Hepatocyte (in vitro differentiated cells): Measurements from ENCODE around the gene CEP152. TPM values are rescaled to one million over a fixed set of nuclear protein-coding genes. Genes with fewer than 3 reads are reported as not detected.

ENCODE experiments used
- DNase-seq: peaks from one replicate; pipeline ENCODE4 v3.0.0-alpha.2; 2016; ENCODE audit warnings: low spot score
- H2AFZ ChIP-seq: fragments of 200-600 bp; sonication (generic); 2 replicates; pipeline ENCODE4 v1.6.0; 2016; ENCODE audit warnings: antibody characterized with exemption, mild to moderate bottlenecking
- H3K27ac ChIP-seq: fragments of 200-600 bp; sonication (generic); 2 replicates; pipeline ENCODE4 v1.5.1; 2016; ENCODE audit warnings: mild to moderate bottlenecking
- H3K27me3 ChIP-seq: fragments of 200-600 bp; sonication (generic); 2 replicates; pipeline ENCODE4 v1.6.1; 2016
- H3K36me3 ChIP-seq: fragments of 200-600 bp; sonication (generic); replicated peaks from 2 replicates; pipeline ENCODE4 v1.5.1; 2016; ENCODE audit warnings: low read depth; ENCODE audit not compliant: insufficient read depth
- H3K4me1 ChIP-seq: fragments of 200-600 bp; sonication (generic); 2 replicates; pipeline ENCODE4 v1.5.1; 2016; ENCODE audit warnings: mild to moderate bottlenecking, moderate library complexity; ENCODE audit not compliant: insufficient read depth
- H3K4me2 ChIP-seq: fragments of 200-600 bp; sonication (generic); 2 replicates; pipeline ENCODE4 v1.6.0; 2016
- H3K4me3 ChIP-seq: fragments of 200-600 bp; sonication (generic); 2 replicates; pipeline ENCODE4 v1.5.1; 2016; ENCODE audit warnings: mild to moderate bottlenecking
- H3K79me2 ChIP-seq: fragments of 200-600 bp; sonication (generic); 2 replicates; pipeline ENCODE4 v1.6.0; 2017; ENCODE audit warnings: mild to moderate bottlenecking
- H3K9me2 ChIP-seq: fragments of 200-600 bp; sonication (generic); replicated peaks from 2 replicates; pipeline ENCODE4 v1.6.0; 2017; ENCODE audit warnings: mild to moderate bottlenecking; ENCODE audit not compliant: insufficient read depth
- H3K9me3 ChIP-seq: fragments of 200-600 bp; sonication (generic); 2 replicates; pipeline ENCODE4 v1.5.1; 2016; ENCODE audit warnings: low read depth, mild to moderate bottlenecking
- H4K20me1 ChIP-seq: fragments of 200-600 bp; sonication (generic); 2 replicates; pipeline ENCODE4 v1.6.0; 2016; ENCODE audit warnings: mild to moderate bottlenecking; ENCODE audit not compliant: insufficient read depth, poor library complexity, severe bottlenecking
- CTCF ChIP-seq: fragments of 200-600 bp; sonication (generic); IDR thresholded peaks from 2 replicates; pipeline ENCODE4 v1.5.1; 2016; ENCODE audit warnings: antibody characterized with exemption, mild to moderate bottlenecking; ENCODE audit not compliant: poor library complexity
- EZH2 ChIP-seq: fragments of 200-600 bp; sonication (generic); IDR thresholded peaks from 2 replicates; pipeline ENCODE4 v1.6.1; 2016; ENCODE audit warnings: antibody characterized with exemption, mild to moderate bottlenecking, borderline replicate concordance
- EZH2phosphoT487 ChIP-seq: fragments of 200-600 bp; sonication (generic); IDR thresholded peaks from one replicate; pipeline ENCODE4 v1.6.1; 2018; ENCODE audit warnings: antibody characterized with exemption, mild to moderate bottlenecking, low read depth, moderate library complexity; ENCODE audit not compliant: unreplicated experiment, severe bottlenecking
- WGBS: methylation state at CpG from one replicate; pipeline ENCODE4 v1.1.6; 2016; ENCODE audit warnings: low lambda C conversion rate; ENCODE audit errors: missing lambda C conversion rate; 5-methylcytosine and 5-hydroxymethylcytosine counted together
- polyA plus RNA-seq: library from polyadenylated mRNA; unstranded; fragments of >200 nt; fragmentation: Nextera tagmentation; extraction: Ambion mirVana; gene quantifications from 2 replicates; pipeline ENCODE4 v1.2.1, GENCODE V29; 2016
- total RNA-seq: library from RNA; depleted of rRNA; stranded (reverse); fragments of >200 nt; gene quantifications from 2 replicates; pipeline ENCODE4 v1.2.3, GENCODE V29; 2014

The CEP152 gene
- total and polyA plus RNA-seq, 2 experiments from 2014 or later: 4.7 to 6.3 TPM

GRCh38 chr15:48703544-48703943 is 107.3 kb downstream of the CEP152 start:
- Histone ChIP-seq H4K20me1 (no peaks in the 10 kb centered on the region), H3K27ac (no peak overlapping the region), H3K4me2 (no peak overlapping the region), H3K36me3 (no peaks in the 10 kb centered on the region), H3K9me3 (no peaks in the 10 kb centered on the region), H3K4me3 (no peak overlapping the region), H3K79me2 (no peaks in the 10 kb centered on the region), H2AFZ (no peak overlapping the region), H3K27me3 (no peaks in the 10 kb centered on the region), H3K4me1 (no peaks in the 10 kb centered on the region), H3K9me2 (no peaks in the 10 kb centered on the region)
- no peak for TF ChIP-seq EZH2
- TF ChIP-seq EZH2phosphoT487: no peak
- TF ChIP-seq CTCF: no peak
- DNase-seq: no peak
- WGBS: 78% methylated on average over 1 of the region's 1 CpG

DNA sequence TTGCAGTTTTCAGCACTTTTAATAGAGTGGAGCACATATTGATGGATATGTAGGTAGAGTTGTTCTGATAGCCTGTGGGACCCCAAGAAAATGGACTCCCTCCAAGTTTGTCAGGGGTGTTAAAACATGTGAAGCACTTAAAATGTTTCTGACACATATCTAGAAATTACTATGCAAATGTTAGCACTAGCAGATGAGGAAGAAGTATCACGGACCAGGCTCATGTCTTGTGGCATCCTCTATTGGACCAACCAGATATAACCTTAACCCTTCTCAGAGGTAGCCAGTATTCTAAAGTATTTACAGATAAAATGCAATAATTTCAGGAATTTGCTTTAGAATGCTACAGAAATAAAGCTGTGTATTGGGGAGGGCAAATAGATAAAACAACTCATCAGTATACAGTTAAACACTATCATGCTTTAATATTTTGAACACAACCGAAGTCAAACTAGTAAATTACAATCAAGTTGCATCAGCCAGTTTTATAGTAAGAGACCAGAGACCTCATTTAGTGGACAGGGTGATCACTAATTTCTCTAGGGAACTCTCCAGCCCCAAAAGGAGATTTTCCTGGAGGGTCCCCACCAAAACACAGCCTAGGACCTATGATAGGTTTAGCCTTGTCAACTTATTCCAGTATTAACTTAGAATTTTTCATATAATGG is 108.2 kb downstream of the CEP152 start:
- no peaks in the 10 kb centered on the region for H3K79me2 ChIP-seq
- no peaks in the 10 kb centered on the region for H3K9me3 ChIP-seq
- H3K27me3 ChIP-seq: no peaks in the 10 kb centered on the region
- H3K9me2 ChIP-seq: no peaks in the 10 kb centered on the region
- H2AFZ ChIP-seq: no peak overlapping the region
- no peaks in the 10 kb centered on the region for H3K36me3 ChIP-seq
- no peaks in the 10 kb centered on the region for H4K20me1 ChIP-seq
- DNase-seq: no peak
- H3K4me3 ChIP-seq: no peak overlapping the region
- no peaks in the 10 kb centered on the region for H3K4me1 ChIP-seq
- no peak overlapping the region for H3K27ac ChIP-seq
- TF ChIP-seq CTCF (no peak), EZH2 (no peak), EZH2phosphoT487 (no peak)
- H3K4me2 ChIP-seq: no peak overlapping the region
- 93% methylated on average over 2 of the region's 2 CpGs for WGBS

- TF ChIP-seq EZH2phosphoT487 (no peak), CTCF (no peak), EZH2 (no peak)
- Histone ChIP-seq H4K20me1 (no peaks in the 10 kb centered on the region), H3K9me2 (no peaks in the 10 kb centered on the region), H3K36me3 (no peaks in the 10 kb centered on the region), H3K4me2 (no peak overlapping the region), H3K9me3 (no peaks in the 10 kb centered on the region), H3K4me3 (no peak overlapping the region), H2AFZ (no peak overlapping the region), H3K4me1 (no peaks in the 10 kb centered on the region), H3K27ac (no peak overlapping the region), H3K79me2 (no peaks in the 10 kb centered on the region), H3K27me3 (no peaks in the 10 kb centered on the region)
- WGBS: 45% methylated on average over 3 of the region's 3 CpGs
- no peak for DNase-seq
Observed at GRCh38 chr15:48696627-48697312, 114.1 kb downstream of the CEP152 start.
